Panc1 (cell line): ENCODE results near the gene LDB2.

Source experiments
- CTCF ChIP-seq: fragments of 450-650 bp; IDR thresholded peaks from 2 replicates; pipeline ENCODE4 v1.5.1; 2017; ENCODE audit warnings: mild to moderate bottlenecking
- POLR2AphosphoS5 ChIP-seq: IDR thresholded peaks from 2 replicates; pipeline ENCODE4 v1.6.1; 2012; ENCODE audit warnings: mild to moderate bottlenecking, low read depth, low read length, moderate library complexity
- REST ChIP-seq, 2 experiments: IDR thresholded peaks; 2 replicates each; pipeline ENCODE4 v1.6.1; 2011 to 2012; ENCODE audit warnings: low read depth in 2 of 2, control low read depth in 1 of 2, low read length in 1 of 2, mild to moderate bottlenecking in 1 of 2, moderate library complexity in 1 of 2; ENCODE audit not compliant: insufficient read depth in 1 of 2
- SIN3A ChIP-seq: IDR thresholded peaks from 2 replicates; pipeline ENCODE4 v1.6.1; 2012; ENCODE audit warnings: low read depth, mild to moderate bottlenecking, low read length, moderate library complexity, borderline replicate concordance; ENCODE audit not compliant: insufficient read depth

- TF ChIP-seq CTCF (no peak), POLR2AphosphoS5 (no peak), REST (IDR thresholded peaks at IDR 0.05; ENCODE audit: insufficient read depth in 1 of 2, low read depth in 2 of 2, low read length in 1 of 2) (no peak), SIN3A (no peak)
Measured at GRCh38 chr4:16626945-16627344, 271.5 kb downstream of the LDB2 start.
